MCF 10A (cell line): ENCODE results near the gene CHD9. TPM values are rescaled to one million over a fixed set of nuclear protein-coding genes. Genes with fewer than 3 reads are reported as not detected.
A peak's percentile ranks its signal among the peaks of the same experiment; 100 is the strongest.

ENCODE experiments used
- Bru-seq: library from RNA; stranded (reverse); fragments of 400-500 nt; gene quantifications from one replicate; lab custom pipeline; 2021; lab: Mats Ljungman, UMichigan
- BruChase-seq, 2 experiments: library from RNA; stranded (reverse); fragments of 400-500 nt; gene quantifications; one replicate each; lab custom pipeline; 2021; lab: Mats Ljungman, UMichigan
- BruUV-seq: library from RNA; stranded (reverse); fragments of 400-500 nt; replicated peaks from 2 replicates; lab custom pipeline; 2021; lab: Mats Ljungman, UMichigan
- CTCF ChIA-PET: fragments of 300-600 bp; sonication (Branson Sonifier 250); formaldehyde crosslinking; extraction: SDS; loops from one replicate; lab custom pipeline; 2021; ENCODE audit warnings: antibody characterized with exemption, inconsistent platforms; lab: Yijun Ruan, JAX
- POLR2A ChIA-PET: fragments of 300-600, 350-650 bp; sonication (Branson Sonifier 250); formaldehyde crosslinking; extraction: SDS; loops from one replicate; lab custom pipeline; 2020; ENCODE audit warnings: antibody characterized with exemption, inconsistent platforms; lab: Yijun Ruan, JAX
- DNase-seq: peaks from one replicate; pipeline ENCODE4 v3.0.0-alpha.2; 2018; ENCODE audit not compliant: unreplicated experiment
- H3K27ac Mint-ChIP-seq: one replicate; pipeline ENCODE4 v1.8.0; 2022; ENCODE audit warnings: mild to moderate bottlenecking, low read depth, mixed read lengths; ENCODE audit not compliant: unreplicated experiment
- H3K27me3 Mint-ChIP-seq: one replicate; pipeline ENCODE4 v1.8.0; 2022; ENCODE audit warnings: mixed read lengths; ENCODE audit not compliant: insufficient read depth, unreplicated experiment
- H3K36me3 Mint-ChIP-seq: one replicate; pipeline ENCODE4 v1.8.0; 2022; ENCODE audit warnings: mild to moderate bottlenecking, moderate library complexity, mixed read lengths; ENCODE audit not compliant: insufficient read depth, unreplicated experiment
- H3K4me1 Mint-ChIP-seq: one replicate; pipeline ENCODE4 v1.8.0; 2022; ENCODE audit warnings: mixed read lengths; ENCODE audit not compliant: insufficient read depth, unreplicated experiment
- H3K4me3 Mint-ChIP-seq: one replicate; pipeline ENCODE4 v1.8.0; 2022; ENCODE audit warnings: mild to moderate bottlenecking, moderate library complexity, mixed read lengths; ENCODE audit not compliant: unreplicated experiment
- H3K9me3 Mint-ChIP-seq: one replicate; pipeline ENCODE4 v1.8.0; 2022; ENCODE audit warnings: mixed read lengths; ENCODE audit not compliant: unreplicated experiment
- CTCF ChIP-seq: fragments of 200-600 bp; IDR thresholded peaks from one replicate; pipeline ENCODE4 v1.8.0; 2022; ENCODE audit warnings: antibody characterized with exemption, mild to moderate bottlenecking; ENCODE audit not compliant: unreplicated experiment
- intact Hi-C: fragments of 100-400 bp; cut with micrococcal nuclease; formaldehyde crosslinking; loops from 2 replicates; pipeline ENCODE4 v1.14.1; 2022
- long read RNA-seq: library from polyadenylated mRNA; stranded (forward); transcript quantifications from one replicate; pipeline ENCODE4 v2.0.0, GENCODE V29; 2022
- total RNA-seq: library from RNA; stranded (reverse); gene quantifications from 2 replicates; pipeline ENCODE4 v1.2.3, GENCODE V29; 2022

Gene CHD9, protein sequence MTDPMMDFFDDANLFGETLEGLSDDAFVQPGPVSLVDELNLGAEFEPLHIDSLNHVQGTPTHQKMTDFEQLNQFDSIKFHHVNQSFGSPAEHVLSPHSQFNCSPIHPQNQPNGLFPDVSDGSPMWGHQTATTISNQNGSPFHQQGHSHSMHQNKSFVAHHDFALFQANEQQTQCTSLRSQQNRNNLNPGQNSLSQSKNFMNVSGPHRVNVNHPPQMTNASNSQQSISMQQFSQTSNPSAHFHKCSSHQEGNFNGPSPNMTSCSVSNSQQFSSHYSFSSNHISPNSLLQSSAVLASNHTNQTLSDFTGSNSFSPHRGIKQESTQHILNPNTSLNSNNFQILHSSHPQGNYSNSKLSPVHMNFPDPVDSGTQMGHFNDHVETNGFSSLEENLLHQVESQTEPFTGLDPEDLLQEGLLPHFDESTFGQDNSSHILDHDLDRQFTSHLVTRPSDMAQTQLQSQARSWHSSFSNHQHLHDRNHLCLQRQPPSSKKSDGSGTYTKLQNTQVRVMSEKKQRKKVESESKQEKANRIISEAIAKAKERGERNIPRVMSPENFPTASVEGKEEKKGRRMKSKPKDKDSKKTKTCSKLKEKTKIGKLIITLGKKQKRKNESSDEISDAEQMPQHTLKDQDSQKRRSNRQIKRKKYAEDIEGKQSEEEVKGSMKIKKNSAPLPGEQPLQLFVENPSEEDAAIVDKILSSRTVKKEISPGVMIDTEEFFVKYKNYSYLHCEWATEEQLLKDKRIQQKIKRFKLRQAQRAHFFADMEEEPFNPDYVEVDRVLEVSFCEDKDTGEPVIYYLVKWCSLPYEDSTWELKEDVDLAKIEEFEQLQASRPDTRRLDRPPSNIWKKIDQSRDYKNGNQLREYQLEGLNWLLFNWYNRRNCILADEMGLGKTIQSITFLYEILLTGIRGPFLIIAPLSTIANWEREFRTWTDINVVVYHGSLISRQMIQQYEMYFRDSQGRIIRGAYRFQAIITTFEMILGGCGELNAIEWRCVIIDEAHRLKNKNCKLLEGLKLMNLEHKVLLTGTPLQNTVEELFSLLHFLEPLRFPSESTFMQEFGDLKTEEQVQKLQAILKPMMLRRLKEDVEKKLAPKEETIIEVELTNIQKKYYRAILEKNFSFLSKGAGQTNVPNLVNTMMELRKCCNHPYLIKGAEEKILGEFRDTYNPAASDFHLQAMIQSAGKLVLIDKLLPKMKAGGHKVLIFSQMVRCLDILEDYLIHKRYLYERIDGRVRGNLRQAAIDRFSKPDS (N-terminal part only)
- total RNA-seq = 62.8 and 62.9 TPM in 2 replicates
- percentile 92 among the genes with signal in this experiment for Bru-seq, nascent RNA
- percentile 84 among the genes with signal in this experiment for BruChase-seq, experiment 1, labeled RNA remaining after a 6-hour chase
- percentile 90 among the genes with signal in this experiment for BruChase-seq, experiment 2, labeled RNA remaining after a 2-hour chase
- long read RNA-seq, partial matches to known transcripts = 10 of 21 reads
- long read RNA-seq, other reads (novel, unspliced or antisense) = 9 of 21 reads

- intact Hi-C loops = loop anchor here (1.0 to 10.0 kb wide), 7 partner anchors 25 to 380 kb away; partner anchors contain the start of gene RBL2
- H3K9me3 Mint-ChIP-seq = no peaks in the 10 kb centered on the region
- TF ChIP-seq CTCF = peak; percentile 98
- no TSS peak for BruUV-seq
- peaks cover 46% of the 10 kb centered on the region for H3K4me1 Mint-ChIP-seq
- H3K27me3 Mint-ChIP-seq = no peaks in the 10 kb centered on the region
- peak; percentile 84 for DNase-seq
- H3K4me3 Mint-ChIP-seq = peak within 1 kb of the TSS; percentile 86
- peaks cover 5% of the 10 kb centered on the region for H3K36me3 Mint-ChIP-seq
- H3K27ac Mint-ChIP-seq = peak within 1 kb of the TSS; percentile 83
- ChIA-PET POLR2A (interaction anchor here (0.6 to 5.5 kb wide), 21 partner anchors 13 to 245 kb away, joined by 3 to 68 read pairs (median 6); no protein-coding TSS in a partner anchor), CTCF (interaction anchor here (0.5 to 4.1 kb wide), 33 partner anchors 8 to 730 kb away, joined by 3 to 48 read pairs (median 4); no protein-coding TSS in a partner anchor)
Observed at GRCh38 chr16:53054670-53055485, at the start of gene CHD9. TSS of gene CHD9 (plus strand) at chr16:53054991. CDS start at chr16:53156090, 101,099 bp downstream.

DNA sequence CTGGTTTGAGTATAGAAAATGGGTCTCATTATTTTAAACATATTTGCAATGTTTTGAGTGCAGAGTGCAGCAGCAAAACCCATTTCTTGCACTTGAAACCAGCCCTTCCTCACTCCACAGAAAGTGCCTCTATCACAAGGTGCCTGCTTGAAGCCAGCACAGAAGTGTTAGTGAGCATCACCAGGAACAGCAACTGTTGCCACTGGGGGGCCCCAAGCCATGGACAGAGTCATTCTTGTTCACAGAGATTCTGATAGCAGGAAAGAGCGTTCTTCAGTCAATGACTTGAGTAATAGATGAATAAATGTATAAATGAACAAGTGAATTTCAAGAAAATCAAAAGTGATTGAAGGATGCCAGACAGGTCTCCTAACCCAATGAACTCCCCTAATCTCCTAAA, 47.7 kb upstream of the CHD9 start:
- intact Hi-C loops = no loop called here
- ChIA-PET POLR2A (no interaction called here), CTCF (no interaction called here)
- Mint-ChIP-seq H3K4me1 (no peaks in the 10 kb centered on the region), H3K4me3 (no peak overlapping the region), H3K9me3 (no peaks in the 10 kb centered on the region), H3K27me3 (no peaks in the 10 kb centered on the region), H3K27ac (no peak overlapping the region), H3K36me3 (no peaks in the 10 kb centered on the region)
- no peak for TF ChIP-seq CTCF
- no TSS peak for BruUV-seq
- DNase-seq = no peak

GRCh38 chr16:53014287-53014686, 40.5 kb upstream of the CHD9 start:
- ChIA-PET POLR2A (interaction anchor here (0.7 kb wide), 1 partner anchor 463 kb away, joined by 4 read pairs; no protein-coding TSS in a partner anchor), CTCF (interaction anchor here (0.7 to 1.9 kb wide), 4 partner anchors 8 to 945 kb away, joined by 3 to 7 read pairs (median 4); no protein-coding TSS in a partner anchor)
- Mint-ChIP-seq H3K27me3 (peaks cover 18% of the 10 kb centered on the region), H3K27ac (no peak overlapping the region), H3K36me3 (no peaks in the 10 kb centered on the region), H3K4me3 (no peak overlapping the region), H3K4me1 (no peaks in the 10 kb centered on the region), H3K9me3 (peaks cover 6% of the 10 kb centered on the region)
- no TSS peak for BruUV-seq
- intact Hi-C loops = no loop called here
- DNase-seq = no peak
- no peak for TF ChIP-seq CTCF
